ENCODE measurements around the gene VGLL4. TPM values are rescaled to one million over a fixed set of nuclear protein-coding genes. Genes with fewer than 3 reads are reported as not detected.

VGLL4 gene
- total RNA-seq, 1 experiment from 2014 or later = 26.9 TPM

- H3K27ac ChIP-seq (ENCODE audit: low read depth, low read length) = no peak overlapping the region
- ChIA-PET POLR2A (interaction anchor here (1.0 kb wide), 1 partner anchor 13 kb away, joined by 3 read pairs; no protein-coding TSS in a partner anchor), RAD21 (ENCODE audit: low non-redundant PET in 1 of 2, low total read pairs in 2 of 2, uncharacterized antibody in 2 of 2, unreplicated experiment in 2 of 2) (no interaction called here), CTCF (no interaction called here)
- H3K27me3 ChIP-seq (ENCODE audit: insufficient read depth, low read length) = no peaks in the 10 kb centered on the region
- H2AFZ ChIP-seq (ENCODE audit: low read depth, low read length, poor library complexity, severe bottlenecking) = no peak overlapping the region
- no peaks in the 10 kb centered on the region for H3K36me3 ChIP-seq (ENCODE audit: control insufficient read depth in 1 of 2, insufficient read depth in 2 of 2, low read length in 2 of 2)
- TF ChIP-seq ZNF274 (IDR thresholded peaks at IDR 0.05; ENCODE audit: low read depth, low read length) = no peak
- TF ChIP-seq ZFX (IDR thresholded peaks at IDR 0.05) = no peak
- no peak for DNase-seq (ENCODE audit: low read depth, low spot score)
- H3K9ac ChIP-seq (ENCODE audit: low read length) = no peak overlapping the region
- no peak for ATAC-seq
- H3K79me2 ChIP-seq (ENCODE audit: insufficient read depth, low read length) = peaks cover 21% of the 10 kb centered on the region; the same call in 1 of the 2 replicates
- H4K20me1 ChIP-seq (ENCODE audit: insufficient read depth) = no peaks in the 10 kb centered on the region
- no peak overlapping the region for H3K4me3 ChIP-seq (replicated peaks in 1 of 2; ENCODE audit: low read depth in 1 of 2, low read length in 2 of 2)
- H3K9me2 ChIP-seq (ENCODE audit: insufficient read depth) = no peaks in the 10 kb centered on the region
- no peaks in the 10 kb centered on the region for H3K9me3 ChIP-seq (ENCODE audit: control insufficient read depth in 1 of 2, insufficient read depth in 1 of 2, low read depth in 1 of 2, low read length in 2 of 2)
- peaks cover 0 to 8% of the 10 kb centered on the region in 2 experiments; a peak in 2 of 4 replicates for H3K4me1 ChIP-seq (ENCODE audit: control insufficient read depth in 1 of 2, insufficient read depth in 2 of 2, low read length in 2 of 2)
- no TSS peak for BruUV-seq (replicated peaks)
- no peak overlapping the region for H3K4me2 ChIP-seq (ENCODE audit: low read length)
- intact Hi-C loops (cut with micrococcal nuclease) = no loop called here
Measured at GRCh38 chr3:11606090-11606784, 37.5 kb downstream of the VGLL4 start.

DNA sequence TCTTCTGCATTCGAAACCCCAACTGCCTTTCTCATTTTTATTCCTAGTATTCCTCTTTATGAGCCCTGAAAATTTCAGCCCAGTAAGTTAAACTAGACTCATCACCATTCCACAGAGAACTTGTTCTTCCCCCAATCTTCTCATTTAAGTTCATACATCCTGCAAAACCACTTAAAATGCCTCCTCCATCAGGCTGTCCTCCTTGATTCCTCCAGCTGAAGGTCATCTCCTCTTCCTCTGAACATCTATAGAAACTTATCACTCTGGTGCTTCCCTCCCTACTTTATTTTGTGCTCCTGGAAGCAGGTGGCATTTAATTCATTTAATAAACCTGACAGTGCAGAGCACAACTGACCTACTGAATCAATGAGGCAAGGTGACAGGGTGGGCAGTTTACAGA is 38.3 kb downstream of the VGLL4 start:
- H2AFZ ChIP-seq (ENCODE audit: low read depth, low read length, poor library complexity, severe bottlenecking) = no peak overlapping the region
- no peak overlapping the region for H3K4me3 ChIP-seq (replicated peaks in 1 of 2; ENCODE audit: low read depth in 1 of 2, low read length in 2 of 2)
- ChIA-PET POLR2A (no interaction called here), CTCF (no interaction called here), RAD21 (ENCODE audit: low non-redundant PET in 1 of 2, low total read pairs in 2 of 2, uncharacterized antibody in 2 of 2, unreplicated experiment in 2 of 2) (no interaction called here)
- H3K9me3 ChIP-seq (ENCODE audit: control insufficient read depth in 1 of 2, insufficient read depth in 1 of 2, low read depth in 1 of 2, low read length in 2 of 2) = no peaks in the 10 kb centered on the region
- H3K36me3 ChIP-seq (ENCODE audit: control insufficient read depth in 1 of 2, insufficient read depth in 2 of 2, low read length in 2 of 2) = no peaks in the 10 kb centered on the region
- no peaks in the 10 kb centered on the region for H3K27me3 ChIP-seq (ENCODE audit: insufficient read depth, low read length)
- no TSS peak for BruUV-seq (replicated peaks)
- DNase-seq (ENCODE audit: low read depth, low spot score) = no peak
- H3K9ac ChIP-seq (ENCODE audit: low read length) = no peak overlapping the region
- no peak overlapping the region for H3K27ac ChIP-seq (ENCODE audit: low read depth, low read length)
- intact Hi-C loops (cut with micrococcal nuclease) = no loop called here
- no peak for ATAC-seq
- H4K20me1 ChIP-seq (ENCODE audit: insufficient read depth) = no peaks in the 10 kb centered on the region
- peaks cover 2 to 17% of the 10 kb centered on the region in 2 experiments; a peak in 2 of 4 replicates for H3K4me1 ChIP-seq (ENCODE audit: control insufficient read depth in 1 of 2, insufficient read depth in 2 of 2, low read length in 2 of 2)
- no peaks in the 10 kb centered on the region for H3K9me2 ChIP-seq (ENCODE audit: insufficient read depth)
- peaks cover 21% of the 10 kb centered on the region; the same call in 1 of the 2 replicates for H3K79me2 ChIP-seq (ENCODE audit: insufficient read depth, low read length)
- H3K4me2 ChIP-seq (ENCODE audit: low read length) = no peak overlapping the region
- TF ChIP-seq, protein P1, sequence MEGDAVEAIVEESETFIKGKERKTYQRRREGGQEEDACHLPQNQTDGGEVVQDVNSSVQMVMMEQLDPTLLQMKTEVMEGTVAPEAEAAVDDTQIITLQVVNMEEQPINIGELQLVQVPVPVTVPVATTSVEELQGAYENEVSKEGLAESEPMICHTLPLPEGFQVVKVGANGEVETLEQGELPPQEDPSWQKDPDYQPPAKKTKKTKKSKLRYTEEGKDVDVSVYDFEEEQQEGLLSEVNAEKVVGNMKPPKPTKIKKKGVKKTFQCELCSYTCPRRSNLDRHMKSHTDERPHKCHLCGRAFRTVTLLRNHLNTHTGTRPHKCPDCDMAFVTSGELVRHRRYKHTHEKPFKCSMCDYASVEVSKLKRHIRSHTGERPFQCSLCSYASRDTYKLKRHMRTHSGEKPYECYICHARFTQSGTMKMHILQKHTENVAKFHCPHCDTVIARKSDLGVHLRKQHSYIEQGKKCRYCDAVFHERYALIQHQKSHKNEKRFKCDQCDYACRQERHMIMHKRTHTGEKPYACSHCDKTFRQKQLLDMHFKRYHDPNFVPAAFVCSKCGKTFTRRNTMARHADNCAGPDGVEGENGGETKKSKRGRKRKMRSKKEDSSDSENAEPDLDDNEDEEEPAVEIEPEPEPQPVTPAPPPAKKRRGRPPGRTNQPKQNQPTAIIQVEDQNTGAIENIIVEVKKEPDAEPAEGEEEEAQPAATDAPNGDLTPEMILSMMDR (IDR thresholded peaks at IDR 0.05 in 2 of 3, conservative IDR thresholded peaks at IDR 0.05 in 1 of 3; ENCODE audit: borderline replicate concordance in 1 of 3, insufficient read depth in 1 of 3, low read depth in 2 of 3, low read length in 2 of 3) = no peak
- TF ChIP-seq REST (IDR thresholded peaks at IDR 0.05; ENCODE audit: low read depth) (no peak), SP1 (IDR thresholded peaks at IDR 0.05; ENCODE audit: low read depth) (no peak), ZFX (IDR thresholded peaks at IDR 0.05) (no peak), EZH2phosphoT487 (IDR thresholded peaks at IDR 0.05; ENCODE audit: borderline replicate concordance) (no peak), ZNF274 (IDR thresholded peaks at IDR 0.05; ENCODE audit: low read depth, low read length) (no peak), POLR2A (IDR thresholded peaks at IDR 0.05; ENCODE audit: borderline replicate concordance, extremely low read depth, insufficient read depth, insufficient read length) (no peak), POLR2AphosphoS5 (IDR thresholded peaks at IDR 0.05; ENCODE audit: low read depth, low read length) (no peak), CBX3 (IDR thresholded peaks at IDR 0.05; ENCODE audit: low read depth) (no peak), FOSL1 (IDR thresholded peaks at IDR 0.05; ENCODE audit: low read depth) (no peak), CEBPB (IDR thresholded peaks at IDR 0.05; ENCODE audit: low read depth) (no peak), SRF (IDR thresholded peaks at IDR 0.05; ENCODE audit: low read depth) (no peak), YY1 (IDR thresholded peaks at IDR 0.05; ENCODE audit: extremely low read depth, insufficient replicate concordance, low read depth, low read length) (no peak), TCF7L2 (IDR thresholded peaks at IDR 0.05; ENCODE audit: borderline replicate concordance, extremely low read depth, insufficient read depth, insufficient read length) (no peak)
- TF ChIP-seq, protein P2, sequence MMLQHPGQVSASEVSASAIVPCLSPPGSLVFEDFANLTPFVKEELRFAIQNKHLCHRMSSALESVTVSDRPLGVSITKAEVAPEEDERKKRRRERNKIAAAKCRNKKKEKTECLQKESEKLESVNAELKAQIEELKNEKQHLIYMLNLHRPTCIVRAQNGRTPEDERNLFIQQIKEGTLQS (IDR thresholded peaks at IDR 0.05) = no peak
